Measurements from ENCODE around the gene KLHDC7A. TPM values are rescaled to one million over a fixed set of nuclear protein-coding genes. Genes with fewer than 3 reads are reported as not detected.

Gene KLHDC7A
- polyA plus RNA-seq, 1 experiment, result not detected

DNA sequence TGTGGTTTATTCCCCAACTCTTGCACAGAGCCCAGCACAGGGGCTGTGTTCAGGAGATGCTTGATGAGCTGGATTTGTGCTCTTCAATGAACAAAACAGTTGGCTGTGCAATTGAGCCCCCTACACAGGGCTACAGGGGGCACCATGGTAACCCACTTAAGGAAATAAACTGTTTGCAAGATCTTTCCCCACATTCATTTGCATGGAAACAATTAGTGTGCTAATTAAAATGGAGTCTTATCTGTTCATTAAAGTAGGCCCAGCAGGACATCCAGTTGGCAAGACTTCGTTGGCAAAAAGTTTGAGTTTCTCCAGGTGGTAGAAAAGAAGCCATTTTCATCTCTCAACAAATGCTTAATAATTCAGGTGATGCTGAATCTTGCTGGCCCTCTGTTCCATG lies 15.3 kb downstream of the KLHDC7A start:
- TF ChIP-seq, protein P1, sequence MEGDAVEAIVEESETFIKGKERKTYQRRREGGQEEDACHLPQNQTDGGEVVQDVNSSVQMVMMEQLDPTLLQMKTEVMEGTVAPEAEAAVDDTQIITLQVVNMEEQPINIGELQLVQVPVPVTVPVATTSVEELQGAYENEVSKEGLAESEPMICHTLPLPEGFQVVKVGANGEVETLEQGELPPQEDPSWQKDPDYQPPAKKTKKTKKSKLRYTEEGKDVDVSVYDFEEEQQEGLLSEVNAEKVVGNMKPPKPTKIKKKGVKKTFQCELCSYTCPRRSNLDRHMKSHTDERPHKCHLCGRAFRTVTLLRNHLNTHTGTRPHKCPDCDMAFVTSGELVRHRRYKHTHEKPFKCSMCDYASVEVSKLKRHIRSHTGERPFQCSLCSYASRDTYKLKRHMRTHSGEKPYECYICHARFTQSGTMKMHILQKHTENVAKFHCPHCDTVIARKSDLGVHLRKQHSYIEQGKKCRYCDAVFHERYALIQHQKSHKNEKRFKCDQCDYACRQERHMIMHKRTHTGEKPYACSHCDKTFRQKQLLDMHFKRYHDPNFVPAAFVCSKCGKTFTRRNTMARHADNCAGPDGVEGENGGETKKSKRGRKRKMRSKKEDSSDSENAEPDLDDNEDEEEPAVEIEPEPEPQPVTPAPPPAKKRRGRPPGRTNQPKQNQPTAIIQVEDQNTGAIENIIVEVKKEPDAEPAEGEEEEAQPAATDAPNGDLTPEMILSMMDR (IDR thresholded peaks at IDR 0.05; ENCODE audit: insufficient read depth, low read depth, low read length), result no peak
- no peaks in the 10 kb centered on the region for H3K36me3 ChIP-seq (ENCODE audit: control insufficient read depth, insufficient read depth, low read length)
- POLR2A ChIA-PET, result no interaction called here
- CTCF ChIA-PET, result no interaction called here
- no peak overlapping the region for H3K4me3 ChIP-seq (ENCODE audit: low read depth, low read length)
- H3K27me3 ChIP-seq (ENCODE audit: control insufficient read depth, insufficient read depth, low read length), result no peaks in the 10 kb centered on the region
- DNase-seq (ENCODE audit: low read depth), result no peak

DNA sequence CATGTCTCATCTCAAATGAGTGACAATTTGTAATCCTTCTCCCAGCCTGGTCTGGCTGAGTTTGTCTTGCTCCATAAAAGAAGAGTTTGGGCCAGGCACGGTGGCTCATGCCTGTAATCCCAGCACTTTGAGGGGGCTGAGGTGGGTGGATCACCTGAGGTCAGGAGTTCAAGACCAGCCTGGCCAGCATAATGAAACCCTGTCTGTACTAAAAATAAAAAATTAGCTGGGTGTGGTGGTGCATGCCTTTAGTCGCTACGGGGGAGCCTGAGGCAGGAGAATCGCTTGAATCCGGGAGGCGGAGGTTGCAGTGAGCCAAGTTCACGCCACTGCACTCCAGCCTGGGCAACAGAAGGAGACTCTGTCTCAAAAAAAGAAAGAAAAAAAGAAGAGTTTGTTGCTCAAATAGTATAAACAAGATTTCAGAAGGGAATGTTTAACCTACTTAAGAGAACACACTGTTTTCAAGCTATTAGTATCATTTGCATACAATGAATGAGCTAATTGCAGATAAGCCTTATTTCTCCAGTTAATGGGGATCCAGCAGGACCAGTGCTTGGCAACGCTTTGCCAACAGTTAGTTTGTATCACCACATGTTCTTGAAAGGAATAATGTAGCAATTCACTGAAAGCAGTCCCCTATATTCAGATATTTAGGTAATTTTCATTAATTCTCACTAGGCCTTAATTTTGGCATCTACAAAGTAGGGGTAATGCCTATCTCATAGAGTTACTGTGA lies 15.9 kb downstream of the KLHDC7A start:
- ChIA-PET CTCF (no interaction called here), POLR2A (no interaction called here)
- TF ChIP-seq, protein P1 (IDR thresholded peaks at IDR 0.05; ENCODE audit: insufficient read depth, low read depth, low read length), result no peak
- Histone ChIP-seq H3K27me3 (ENCODE audit: control insufficient read depth, insufficient read depth, low read length) (no peaks in the 10 kb centered on the region), H3K4me3 (ENCODE audit: low read depth, low read length) (no peak overlapping the region), H3K36me3 (ENCODE audit: control insufficient read depth, insufficient read depth, low read length) (no peaks in the 10 kb centered on the region)
- DNase-seq (ENCODE audit: low read depth), result no peak

DNA sequence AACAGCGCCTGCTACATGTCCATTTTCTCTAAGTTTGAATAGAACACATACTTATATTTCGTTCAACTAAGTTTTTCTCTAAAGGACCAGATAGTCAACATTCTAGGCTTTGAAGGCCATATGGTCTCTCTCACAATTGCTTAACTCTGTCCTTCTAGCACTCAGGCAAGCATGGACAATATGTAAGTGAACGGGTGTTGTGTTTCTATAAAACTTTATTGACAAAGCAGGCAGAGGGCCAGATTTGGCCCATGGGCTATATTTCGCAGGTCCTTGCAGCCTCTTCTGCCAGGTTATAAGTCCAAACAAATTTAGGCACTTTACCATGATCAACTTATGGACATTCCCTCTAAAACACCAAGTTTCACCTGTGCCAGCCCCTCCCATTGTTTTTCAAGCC lies 21.1 kb downstream of the KLHDC7A start:
- H3K36me3 ChIP-seq (ENCODE audit: control insufficient read depth, insufficient read depth, low read length), result no peaks in the 10 kb centered on the region
- TF ChIP-seq, protein P1 (IDR thresholded peaks at IDR 0.05; ENCODE audit: insufficient read depth, low read depth, low read length), result no peak
- ChIA-PET CTCF (no interaction called here), POLR2A (no interaction called here)
- DNase-seq (ENCODE audit: low read depth), result no peak
- no peak overlapping the region for H3K4me3 ChIP-seq (ENCODE audit: low read depth, low read length)
- no peaks in the 10 kb centered on the region for H3K27me3 ChIP-seq (ENCODE audit: control insufficient read depth, insufficient read depth, low read length)

DNA sequence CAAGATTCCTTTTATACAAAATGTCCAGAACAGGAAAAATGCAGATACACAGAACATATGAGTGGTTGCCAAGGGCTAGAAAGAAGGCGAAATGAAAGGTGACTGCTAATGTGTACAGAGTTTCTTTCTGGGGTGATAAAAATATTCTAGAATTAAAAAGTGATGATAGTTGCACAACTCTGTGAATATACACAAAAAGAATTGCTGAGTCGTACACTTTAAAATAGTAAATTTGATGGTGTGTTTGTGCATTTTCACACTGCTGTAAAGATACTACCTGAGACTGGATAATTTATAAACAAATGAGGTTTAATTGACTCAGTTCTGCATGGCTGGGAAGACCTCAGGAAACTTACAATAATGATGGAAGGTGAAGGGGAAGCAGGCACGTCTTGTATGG lies 23.9 kb downstream of the KLHDC7A start:
- TF ChIP-seq, protein P1 (IDR thresholded peaks at IDR 0.05; ENCODE audit: insufficient read depth, low read depth, low read length), result no peak
- POLR2A ChIA-PET, result no interaction called here
- H3K4me3 ChIP-seq (ENCODE audit: low read depth, low read length), result no peak overlapping the region
- CTCF ChIA-PET, result no interaction called here
- no peaks in the 10 kb centered on the region for H3K36me3 ChIP-seq (ENCODE audit: control insufficient read depth, insufficient read depth, low read length)
- no peaks in the 10 kb centered on the region for H3K27me3 ChIP-seq (ENCODE audit: control insufficient read depth, insufficient read depth, low read length)
- DNase-seq (ENCODE audit: low read depth), result no peak

DNA sequence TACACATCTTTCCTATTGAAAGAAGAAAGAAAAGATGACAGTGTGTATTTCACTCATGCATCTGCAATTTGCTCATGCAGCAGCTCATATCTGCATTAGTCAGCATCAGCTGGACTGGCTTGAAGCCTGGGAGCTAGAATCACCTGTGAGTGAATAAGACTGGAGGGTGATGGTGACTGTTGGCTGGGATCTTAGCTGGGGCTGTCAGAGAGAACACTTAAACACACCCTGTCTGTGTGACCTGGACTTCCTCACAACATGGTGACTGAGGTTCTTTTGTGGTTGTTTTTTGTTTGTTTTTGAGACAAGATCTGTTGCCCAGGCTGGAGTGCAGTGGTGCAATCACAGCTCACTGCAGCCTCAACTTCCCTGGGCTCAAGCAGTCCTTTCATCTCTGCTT lies 24.9 kb downstream of the KLHDC7A start:
- Histone ChIP-seq H3K4me3 (ENCODE audit: low read depth, low read length) (no peak overlapping the region), H3K36me3 (ENCODE audit: control insufficient read depth, insufficient read depth, low read length) (no peaks in the 10 kb centered on the region), H3K27me3 (ENCODE audit: control insufficient read depth, insufficient read depth, low read length) (no peaks in the 10 kb centered on the region)
- DNase-seq (ENCODE audit: low read depth), result no peak
- ChIA-PET CTCF (no interaction called here), POLR2A (no interaction called here)
- TF ChIP-seq, protein P1 (IDR thresholded peaks at IDR 0.05; ENCODE audit: insufficient read depth, low read depth, low read length), result no peak
